DMS114 treated with DMSO at 0.1 percent for 48 hours (cell line): Measurements from ENCODE around the gene SPECC1.
"Not testable (repeated sequence)": the region's sequence is repeated elsewhere in the genome, so short reads cannot be mapped to it uniquely, and the experiment has no call there.

ENCODE experiments used
- DNase-seq: peaks from one replicate; lab custom pipeline; 2025; ENCODE audit not compliant: unreplicated experiment; lab: John Stamatoyannopoulos, UW

Gene SPECC1

GRCh38 chr17:20123209-20123608 lies 114.0 kb downstream of the SPECC1 start:
- DNase-seq, result no peak

DNA sequence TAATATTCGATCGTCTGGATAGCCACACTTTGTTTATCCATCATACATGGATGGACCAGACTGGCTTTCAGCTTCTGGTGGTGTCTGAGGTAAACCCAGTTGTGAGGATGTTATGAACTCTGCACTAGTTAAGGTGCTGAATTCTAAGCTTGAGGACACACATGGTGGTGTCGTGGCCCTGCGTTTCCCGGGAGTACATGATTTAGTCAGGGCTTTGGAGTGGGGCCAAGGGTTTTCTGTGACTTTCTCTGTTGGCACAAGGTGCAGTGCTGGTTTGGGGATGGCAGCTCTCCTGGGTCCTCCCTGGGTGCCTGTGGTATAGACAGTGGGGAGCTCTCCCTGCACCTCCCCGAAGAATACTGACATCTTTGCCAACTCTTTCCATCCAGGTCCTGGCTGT lies 116.6 kb downstream of the SPECC1 start:
- no peak for DNase-seq

- DNase-seq, result no peak
Observed at GRCh38 chr17:20127360-20128035, 118.3 kb downstream of the SPECC1 start.

- DNase-seq, result no peak
Observed at GRCh38 chr17:20128036-20128667, 119.0 kb downstream of the SPECC1 start.

- DNase-seq, result no peak
Observed at GRCh38 chr17:20133517-20133916, 124.4 kb downstream of the SPECC1 start.

GRCh38 chr17:20141198-20141972 lies 132.2 kb downstream of the SPECC1 start:
- DNase-seq, result no peak

- no peak for DNase-seq
Observed at GRCh38 chr17:20142268-20142667, 133.1 kb downstream of the SPECC1 start.

DNA sequence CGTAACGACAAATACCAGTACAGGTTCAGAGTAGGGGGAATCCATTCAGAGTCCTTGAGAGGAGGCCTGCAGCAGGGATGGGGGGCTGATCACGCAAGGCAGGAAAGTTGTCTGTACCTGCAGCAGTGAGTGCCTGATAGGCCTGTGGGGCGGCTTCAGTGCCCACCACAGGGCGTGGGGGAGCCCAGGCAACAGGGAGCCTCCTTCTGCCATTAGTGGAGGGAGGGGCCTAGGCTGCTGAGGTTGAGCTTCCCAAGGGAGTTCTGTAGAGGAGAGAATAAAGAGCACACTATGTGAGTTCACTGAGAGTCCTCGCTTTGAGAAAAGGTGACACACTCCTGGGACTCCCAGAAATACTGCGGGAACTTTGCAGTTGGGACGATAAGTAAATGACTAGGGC lies 134.6 kb downstream of the SPECC1 start:
- no peak for DNase-seq

- no peak for DNase-seq
Observed at GRCh38 chr17:20145567-20145966, 136.4 kb downstream of the SPECC1 start.

- no peak for DNase-seq
Observed at GRCh38 chr17:20149251-20149650, 140.1 kb downstream of the SPECC1 start.

DNA sequence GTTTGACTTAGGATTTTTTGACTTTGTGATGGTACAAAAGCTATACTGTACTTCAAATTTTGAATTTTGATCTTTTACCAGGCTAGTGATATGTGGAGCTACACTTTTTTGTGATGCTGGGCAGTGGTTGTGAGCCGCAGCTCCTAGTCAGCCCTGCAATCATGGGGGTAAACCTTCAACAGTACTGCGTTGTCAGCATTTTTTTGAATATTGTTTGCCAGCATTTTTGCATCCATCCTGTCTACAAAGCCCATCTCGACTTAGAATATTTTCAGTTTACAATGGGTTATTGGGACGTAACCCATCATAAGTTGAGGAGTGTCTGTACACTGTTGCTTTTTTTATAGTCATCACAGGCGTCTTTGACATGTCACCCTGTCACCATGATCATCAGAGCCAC lies 142.0 kb downstream of the SPECC1 start:
- DNase-seq, result no peak

GRCh38 chr17:20153231-20153630 lies 144.1 kb downstream of the SPECC1 start:
- DNase-seq, result no peak

DNA sequence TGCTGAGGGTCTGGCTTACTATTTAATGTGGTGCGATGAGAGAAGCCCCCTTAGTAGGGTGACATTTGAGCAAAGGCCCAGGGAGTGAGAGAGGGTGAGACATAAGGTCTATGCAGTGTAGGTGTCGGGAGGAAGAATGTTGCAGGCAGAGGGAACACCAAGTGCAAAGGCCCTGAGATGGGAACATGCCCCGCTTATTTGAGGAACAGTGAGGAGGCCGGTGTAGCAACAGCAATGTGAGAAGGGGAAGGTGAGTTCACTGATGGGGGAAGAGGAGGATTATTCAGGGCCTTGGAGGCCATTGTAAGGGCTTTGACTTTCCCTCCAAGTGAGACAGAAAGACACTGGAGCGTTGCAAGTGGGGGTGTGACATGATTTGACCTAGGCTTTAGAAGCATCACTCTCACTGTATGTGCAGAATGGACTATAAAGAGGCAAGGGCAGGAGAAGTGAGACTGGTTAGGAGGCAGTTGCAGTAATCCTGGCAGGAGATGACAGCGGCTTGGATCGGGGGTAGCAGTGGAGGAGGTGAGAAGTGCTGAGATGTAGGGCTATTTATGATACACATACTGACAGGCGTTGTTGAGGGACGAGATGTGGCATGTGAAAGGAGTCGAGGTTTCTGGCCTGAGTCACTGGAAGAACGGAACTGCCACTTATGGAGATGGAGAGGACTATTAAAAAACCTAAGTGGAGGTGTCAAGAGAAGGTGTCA lies 145.3 kb downstream of the SPECC1 start:
- no peak for DNase-seq

GRCh38 chr17:20155258-20156195 lies 146.4 kb downstream of the SPECC1 start:
- DNase-seq, result peak; percentile 50

DNA sequence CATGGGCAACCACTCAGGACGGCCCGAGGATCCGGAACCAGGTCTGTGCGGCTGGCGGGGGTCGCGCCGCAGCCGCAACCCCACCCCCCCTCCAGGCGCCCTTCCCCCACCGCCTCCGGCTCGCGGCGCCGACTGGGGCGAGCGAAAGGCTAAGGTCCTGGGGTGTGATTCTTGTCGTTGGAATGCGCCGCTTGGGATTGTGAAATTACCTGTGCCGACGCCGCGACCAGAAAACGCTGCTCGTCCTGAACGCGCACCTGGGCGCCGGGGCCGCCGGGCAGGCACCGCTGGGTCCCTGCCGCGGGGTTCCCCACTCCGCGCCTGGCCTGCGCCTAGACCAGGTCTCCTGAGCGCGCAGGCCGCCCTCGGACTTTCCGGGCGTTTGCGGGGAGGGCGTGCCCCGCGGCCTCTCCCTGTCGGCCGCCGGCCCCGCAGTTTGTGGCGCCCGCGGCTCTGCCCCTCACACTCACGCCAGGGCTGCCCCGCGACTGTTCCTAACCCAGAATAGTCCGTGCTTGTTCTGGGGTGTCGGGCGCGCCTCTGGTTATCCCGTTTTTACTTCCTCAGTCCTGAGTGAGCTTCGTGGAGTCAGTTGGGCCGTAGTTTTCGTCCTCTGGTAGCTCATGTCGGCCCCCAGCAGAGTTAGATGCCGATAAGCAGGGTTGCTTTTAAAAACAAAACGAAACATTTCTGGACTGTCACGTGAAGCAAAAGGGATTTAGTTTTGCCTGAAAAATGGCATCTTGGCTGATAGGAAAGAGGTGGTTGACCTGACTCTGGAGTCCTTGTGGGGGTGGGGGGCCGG lies 147.2 kb downstream of the SPECC1 start:
- DNase-seq, result no peak

DNA sequence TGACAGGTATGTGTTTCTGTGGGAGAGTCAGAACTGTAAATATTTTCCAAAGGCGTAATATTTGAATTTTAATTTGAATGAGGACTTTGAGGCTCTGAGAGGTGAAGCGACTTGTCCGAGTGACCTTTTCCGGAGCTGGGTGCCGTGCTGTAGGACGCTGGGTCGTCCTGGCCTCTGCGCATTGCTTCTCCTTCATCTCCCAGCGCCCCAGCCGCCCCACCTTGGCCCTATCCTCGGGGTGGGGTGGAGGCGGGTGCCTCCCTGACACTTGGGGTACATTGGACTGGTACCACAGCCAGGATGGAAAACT lies 147.8 kb downstream of the SPECC1 start:
- no peak for DNase-seq

GRCh38 chr17:20158580-20158979 lies 149.4 kb downstream of the SPECC1 start:
- no peak for DNase-seq

GRCh38 chr17:20159406-20160069 lies 150.4 kb downstream of the SPECC1 start:
- no peak for DNase-seq

GRCh38 chr17:20165516-20165915 lies 156.4 kb downstream of the SPECC1 start:
- not testable (repeated sequence) for DNase-seq
